WTC11 (cell line): ENCODE measurements around the gene CDKN2B. TPM values are rescaled to one million over a fixed set of nuclear protein-coding genes. Genes with fewer than 3 reads are reported as not detected.
A peak's percentile ranks its signal among the peaks of the same experiment; 100 is the strongest.

Experiments used
- ATAC-seq: fragments of 200-7000 bp; cut with Tn5 transposase; 2 replicates; pipeline ENCODE4 v1.10.0; 2021; ENCODE audit warnings: mild to moderate bottlenecking, moderate library complexity
- CTCF ChIA-PET: fragments of 300-600 bp; sonication (Branson Sonifier 250); formaldehyde crosslinking; loops from one replicate; lab custom pipeline; 2021; ENCODE audit warnings: antibody characterized with exemption; lab: Charles Lee
- POLR2A ChIA-PET: fragments of 350-600 bp; sonication (Branson Sonifier 250); formaldehyde crosslinking; loops from one replicate; lab custom pipeline; 2021; ENCODE audit warnings: antibody characterized with exemption; lab: Charles Lee
- DNase-seq: peaks from one replicate; pipeline ENCODE4 v3.0.0; 2021; ENCODE audit warnings: low spot score
- H3K27ac Mint-ChIP-seq: 2 replicates; pipeline ENCODE4 v1.8.0; 2021; ENCODE audit warnings: mixed read lengths
- H3K27me3 Mint-ChIP-seq: 2 replicates; pipeline ENCODE4 v1.8.0; 2021; ENCODE audit warnings: low read depth, mild to moderate bottlenecking, moderate library complexity, mixed read lengths
- H3K36me3 Mint-ChIP-seq: 2 replicates; pipeline ENCODE4 v1.8.0; 2021; ENCODE audit warnings: mixed read lengths
- H3K4me1 Mint-ChIP-seq: 2 replicates; pipeline ENCODE4 v1.8.0; 2022; ENCODE audit warnings: mixed read lengths
- H3K4me3 Mint-ChIP-seq: 2 replicates; pipeline ENCODE4 v1.8.0; 2021; ENCODE audit warnings: mild to moderate bottlenecking, moderate library complexity, mixed read lengths
- H3K9me3 Mint-ChIP-seq: 2 replicates; pipeline ENCODE4 v1.8.0; 2021; ENCODE audit warnings: mixed read lengths
- ETV6 ChIP-seq: sonication (generic); formaldehyde crosslinking; IDR thresholded peaks from 2 replicates; pipeline ENCODE4 v1.8.1; 2022; ENCODE audit warnings: mild to moderate bottlenecking, missing genetic modification reagents
- FOXP1 ChIP-seq: sonication (generic); formaldehyde crosslinking; IDR thresholded peaks from 2 replicates; pipeline ENCODE4 v1.8.0; 2022; ENCODE audit warnings: missing genetic modification reagents, mild to moderate bottlenecking, moderate library complexity, borderline replicate concordance
- MYBL2 ChIP-seq: sonication (generic); formaldehyde crosslinking; IDR thresholded peaks from 2 replicates; pipeline ENCODE4 v1.8.1; 2023; ENCODE audit warnings: mild to moderate bottlenecking, moderate library complexity, missing genetic modification reagents
- RORB ChIP-seq: fragments of 250-450 bp; sonication (Bioruptor Pico); IDR thresholded peaks from 2 replicates; pipeline ENCODE4 v1.9.0; 2021; ENCODE audit warnings: mild to moderate bottlenecking
- SMAD3 ChIP-seq: sonication (generic); formaldehyde crosslinking; IDR thresholded peaks from 2 replicates; pipeline ENCODE4 v1.8.0; 2022; ENCODE audit warnings: missing genetic modification reagents, mild to moderate bottlenecking, borderline replicate concordance
- SP1 ChIP-seq: sonication (generic); formaldehyde crosslinking; conservative IDR thresholded peaks from 2 replicates; pipeline ENCODE4 v1.8.1; 2022; ENCODE audit warnings: missing genetic modification reagents
- ZNF138 ChIP-seq: sonication (generic); formaldehyde crosslinking; conservative IDR thresholded peaks from 2 replicates; pipeline ENCODE4 v1.8.1; 2022; ENCODE audit warnings: mild to moderate bottlenecking, moderate library complexity, missing genetic modification reagents
- total RNA-seq: library from RNA; stranded (reverse); gene quantifications from 3 replicates; pipeline ENCODE4 v1.2.3, GENCODE V29; 2021
- TF ChIP-seq, protein P1 (sequence below): sonication (generic); formaldehyde crosslinking; IDR thresholded peaks from 2 replicates; pipeline ENCODE4 v1.8.1; 2023; ENCODE audit warnings: mild to moderate bottlenecking, missing genetic modification reagents, moderate library complexity
- TF ChIP-seq, protein P2 (sequence below): fragments of 250-450 bp; sonication (Bioruptor Pico); IDR thresholded peaks from 2 replicates; pipeline ENCODE4 v2.1.2; 2022; ENCODE audit warnings: mild to moderate bottlenecking, moderate library complexity
- TF ChIP-seq, protein P3 (sequence below): sonication (generic); formaldehyde crosslinking; IDR thresholded peaks from 2 replicates; pipeline ENCODE4 v1.8.1; 2023; ENCODE audit warnings: mild to moderate bottlenecking, missing genetic modification reagents, moderate library complexity
- TF ChIP-seq, protein P4 (sequence below): fragments of 250-450 bp; sonication (Bioruptor Pico); IDR thresholded peaks from 2 replicates; pipeline ENCODE4 v1.9.0; 2021; ENCODE audit warnings: mild to moderate bottlenecking, borderline replicate concordance
- TF ChIP-seq, protein P5 (sequence below): sonication (generic); formaldehyde crosslinking; IDR thresholded peaks from 2 replicates; pipeline ENCODE4 v1.8.0; 2022; ENCODE audit warnings: missing genetic modification reagents

Gene CDKN2B
- total RNA-seq, 1 experiment from 2014 or later = 0.13 TPM

DNA sequence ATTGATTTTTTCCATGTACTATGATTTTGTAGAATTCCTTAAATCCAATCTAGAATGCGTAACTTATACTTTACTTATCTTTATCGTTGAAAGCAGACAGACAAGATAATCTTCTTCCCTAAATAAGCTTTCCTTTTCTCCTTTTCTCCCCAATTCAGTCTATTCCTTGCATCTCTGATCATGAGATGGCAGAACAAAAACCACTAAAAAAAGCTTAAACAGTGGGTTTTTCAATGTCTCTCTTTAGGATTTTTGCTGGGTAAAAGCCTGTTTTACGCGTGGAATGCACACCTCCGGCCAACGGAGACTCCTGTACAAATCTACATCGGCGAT is 755 bp downstream of the CDKN2B start:
- Mint-ChIP-seq H3K4me3 (peak overlapping the region; percentile 91), H3K9me3 (no peaks in the 10 kb centered on the region), H3K27ac (no peak overlapping the region), H3K36me3 (no peaks in the 10 kb centered on the region), H3K27me3 (peaks cover 92% of the 10 kb centered on the region), H3K4me1 (peaks cover 26% of the 10 kb centered on the region)
- no peak for DNase-seq
- TF ChIP-seq, protein P1, sequence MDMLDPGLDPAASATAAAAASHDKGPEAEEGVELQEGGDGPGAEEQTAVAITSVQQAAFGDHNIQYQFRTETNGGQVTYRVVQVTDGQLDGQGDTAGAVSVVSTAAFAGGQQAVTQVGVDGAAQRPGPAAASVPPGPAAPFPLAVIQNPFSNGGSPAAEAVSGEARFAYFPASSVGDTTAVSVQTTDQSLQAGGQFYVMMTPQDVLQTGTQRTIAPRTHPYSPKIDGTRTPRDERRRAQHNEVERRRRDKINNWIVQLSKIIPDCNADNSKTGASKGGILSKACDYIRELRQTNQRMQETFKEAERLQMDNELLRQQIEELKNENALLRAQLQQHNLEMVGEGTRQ (CRISPR knock-in tag) = no peak
- TF ChIP-seq ETV6 (no peak), SMAD3 (no peak), RORB (CRISPR knock-in tag) (no peak)
- TF ChIP-seq, protein P2, sequence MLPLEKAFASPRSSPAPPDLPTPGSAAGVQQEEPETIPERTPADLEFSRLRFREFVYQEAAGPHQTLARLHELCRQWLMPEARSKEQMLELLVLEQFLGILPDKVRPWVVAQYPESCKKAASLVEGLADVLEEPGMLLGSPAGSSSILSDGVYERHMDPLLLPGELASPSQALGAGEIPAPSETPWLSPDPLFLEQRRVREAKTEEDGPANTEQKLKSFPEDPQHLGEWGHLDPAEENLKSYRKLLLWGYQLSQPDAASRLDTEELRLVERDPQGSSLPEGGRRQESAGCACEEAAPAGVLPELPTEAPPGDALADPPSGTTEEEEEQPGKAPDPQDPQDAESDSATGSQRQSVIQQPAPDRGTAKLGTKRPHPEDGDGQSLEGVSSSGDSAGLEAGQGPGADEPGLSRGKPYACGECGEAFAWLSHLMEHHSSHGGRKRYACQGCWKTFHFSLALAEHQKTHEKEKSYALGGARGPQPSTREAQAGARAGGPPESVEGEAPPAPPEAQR = no peak
- TF ChIP-seq, protein P3, sequence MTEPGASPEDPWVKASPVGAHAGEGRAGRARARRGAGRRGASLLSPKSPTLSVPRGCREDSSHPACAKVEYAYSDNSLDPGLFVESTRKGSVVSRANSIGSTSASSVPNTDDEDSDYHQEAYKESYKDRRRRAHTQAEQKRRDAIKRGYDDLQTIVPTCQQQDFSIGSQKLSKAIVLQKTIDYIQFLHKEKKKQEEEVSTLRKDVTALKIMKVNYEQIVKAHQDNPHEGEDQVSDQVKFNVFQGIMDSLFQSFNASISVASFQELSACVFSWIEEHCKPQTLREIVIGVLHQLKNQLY = no peak
- no peak for ATAC-seq
- ChIA-PET CTCF (interaction anchor here (0.7 to 3.1 kb wide), 40 partner anchors 9 to 236 kb away, joined by 3 to 60 read pairs (median 5); partner anchors contain the start of genes CDKN2A, CDKN2B-AS1 and MTAP), POLR2A (interaction anchor here (1.8 kb wide), 1 partner anchor 206 kb away, joined by 6 read pairs; the partner anchor contains the start of gene MTAP)

DNA sequence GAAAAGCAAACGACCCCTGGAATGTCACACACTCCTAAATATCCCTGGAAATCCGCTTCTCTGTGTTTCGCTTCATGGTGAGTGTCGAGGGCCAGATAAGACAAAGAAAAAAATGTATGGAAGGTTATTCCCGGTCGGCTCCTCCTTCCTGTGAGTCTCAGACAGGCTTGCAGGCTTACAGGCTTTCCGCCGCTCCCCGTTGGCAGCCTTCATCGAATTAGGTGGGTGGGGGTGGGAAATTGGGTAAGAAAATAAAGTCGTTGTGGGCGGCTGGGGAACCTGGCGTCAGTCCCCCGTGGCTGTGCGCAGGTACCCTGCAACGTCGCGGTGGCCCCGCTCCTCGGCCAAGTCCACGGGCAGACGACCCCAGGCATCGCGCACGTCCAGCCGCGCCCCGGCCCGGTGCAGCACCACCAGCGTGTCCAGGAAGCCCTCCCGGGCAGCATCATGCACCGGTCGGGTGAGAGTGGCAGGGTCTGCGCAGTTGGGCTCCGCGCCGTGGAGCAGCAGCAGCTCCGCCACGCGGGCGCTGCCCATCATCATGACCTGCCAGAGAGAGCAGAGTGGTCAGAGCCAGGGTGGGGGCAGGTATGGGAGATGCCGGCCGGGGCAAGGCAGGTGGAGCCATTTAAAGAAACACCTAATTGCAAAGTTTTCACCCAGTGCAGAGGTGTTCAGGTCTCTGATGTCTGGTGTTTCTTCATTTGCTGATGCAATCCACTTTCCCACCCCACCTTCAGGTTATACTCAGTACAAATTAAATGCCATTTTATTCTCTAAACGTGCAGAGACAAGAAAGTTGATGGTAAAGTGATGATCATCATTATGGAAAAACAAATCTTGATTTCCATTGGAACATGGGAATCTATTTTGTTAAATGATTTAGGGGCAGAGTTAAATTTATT is 3.2 kb downstream of the CDKN2B start:
- CTCF ChIA-PET = interaction anchor here (1.2 to 1.4 kb wide), 2 partner anchors 10 to 12 kb away, joined by 3 to 5 read pairs; partner anchors contain the start of genes CDKN2A and CDKN2B-AS1
- ATAC-seq (peak; percentile 16), DNase-seq (peak; percentile 35)
- Mint-ChIP-seq H3K4me1 (peaks cover 26% of the 10 kb centered on the region), H3K27me3 (peaks cover 99% of the 10 kb centered on the region), H3K9me3 (no peaks in the 10 kb centered on the region), H3K4me3 (peak overlapping the region; percentile 69), H3K27ac (no peak overlapping the region), H3K36me3 (no peaks in the 10 kb centered on the region)
- POLR2A ChIA-PET = no interaction called here
- 0 out of 2 replicates have a peak, but pooled peaks have one; percentile 70 for TF ChIP-seq FOXP1
- TF ChIP-seq ZNF138 (CRISPR knock-in tag) = no peak

DNA sequence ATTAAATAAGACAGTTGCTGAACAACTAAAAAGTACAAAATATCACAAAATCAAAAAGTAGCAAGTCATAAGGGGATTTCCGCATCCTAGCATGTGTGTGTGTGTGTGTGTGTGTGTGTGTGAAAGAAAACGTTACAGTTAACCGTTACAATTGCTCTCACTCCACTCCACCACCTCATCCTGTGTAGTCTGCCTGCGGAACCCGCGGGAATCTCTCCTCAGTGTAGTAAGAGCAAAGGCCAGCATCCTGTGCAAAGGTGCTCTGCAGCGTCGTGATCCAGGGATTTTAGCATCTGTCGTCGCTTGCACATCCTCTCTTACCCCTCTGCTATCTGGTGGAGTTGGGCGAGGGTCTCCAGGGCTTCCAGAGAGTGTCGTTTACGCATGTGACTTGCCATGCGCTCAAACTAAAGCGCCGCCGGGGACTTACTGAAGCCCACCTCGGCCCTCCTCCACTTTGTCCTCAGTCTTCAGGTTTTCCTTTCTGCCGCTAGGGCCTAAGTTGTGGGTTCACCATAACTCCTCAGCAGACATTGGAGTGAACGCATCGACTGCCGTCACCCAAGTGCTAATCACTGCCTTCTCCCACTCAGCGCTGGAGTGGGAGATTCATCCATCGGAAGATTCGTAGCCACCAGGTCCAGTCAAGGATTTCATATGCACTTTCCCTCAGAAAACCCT is 3.9 kb downstream of the CDKN2B start:
- H3K4me3 Mint-ChIP-seq = peak overlapping the region; percentile 69
- ChIA-PET CTCF (no interaction called here), POLR2A (no interaction called here)
- H3K4me1 Mint-ChIP-seq = peaks cover 26% of the 10 kb centered on the region
- H3K27me3 Mint-ChIP-seq = peaks cover 98% of the 10 kb centered on the region
- DNase-seq (peak; percentile 58), ATAC-seq (peak; percentile 54)
- H3K36me3 Mint-ChIP-seq = no peaks in the 10 kb centered on the region
- TF ChIP-seq, protein P1 (CRISPR knock-in tag) = 0 out of 2 replicates have a peak, but pooled peaks have one; percentile 44
- no peak for TF ChIP-seq SP1 (CRISPR knock-in tag)
- TF ChIP-seq RORB (CRISPR knock-in tag) = no peak
- TF ChIP-seq MYBL2 = no peak
- TF ChIP-seq, protein P4, sequence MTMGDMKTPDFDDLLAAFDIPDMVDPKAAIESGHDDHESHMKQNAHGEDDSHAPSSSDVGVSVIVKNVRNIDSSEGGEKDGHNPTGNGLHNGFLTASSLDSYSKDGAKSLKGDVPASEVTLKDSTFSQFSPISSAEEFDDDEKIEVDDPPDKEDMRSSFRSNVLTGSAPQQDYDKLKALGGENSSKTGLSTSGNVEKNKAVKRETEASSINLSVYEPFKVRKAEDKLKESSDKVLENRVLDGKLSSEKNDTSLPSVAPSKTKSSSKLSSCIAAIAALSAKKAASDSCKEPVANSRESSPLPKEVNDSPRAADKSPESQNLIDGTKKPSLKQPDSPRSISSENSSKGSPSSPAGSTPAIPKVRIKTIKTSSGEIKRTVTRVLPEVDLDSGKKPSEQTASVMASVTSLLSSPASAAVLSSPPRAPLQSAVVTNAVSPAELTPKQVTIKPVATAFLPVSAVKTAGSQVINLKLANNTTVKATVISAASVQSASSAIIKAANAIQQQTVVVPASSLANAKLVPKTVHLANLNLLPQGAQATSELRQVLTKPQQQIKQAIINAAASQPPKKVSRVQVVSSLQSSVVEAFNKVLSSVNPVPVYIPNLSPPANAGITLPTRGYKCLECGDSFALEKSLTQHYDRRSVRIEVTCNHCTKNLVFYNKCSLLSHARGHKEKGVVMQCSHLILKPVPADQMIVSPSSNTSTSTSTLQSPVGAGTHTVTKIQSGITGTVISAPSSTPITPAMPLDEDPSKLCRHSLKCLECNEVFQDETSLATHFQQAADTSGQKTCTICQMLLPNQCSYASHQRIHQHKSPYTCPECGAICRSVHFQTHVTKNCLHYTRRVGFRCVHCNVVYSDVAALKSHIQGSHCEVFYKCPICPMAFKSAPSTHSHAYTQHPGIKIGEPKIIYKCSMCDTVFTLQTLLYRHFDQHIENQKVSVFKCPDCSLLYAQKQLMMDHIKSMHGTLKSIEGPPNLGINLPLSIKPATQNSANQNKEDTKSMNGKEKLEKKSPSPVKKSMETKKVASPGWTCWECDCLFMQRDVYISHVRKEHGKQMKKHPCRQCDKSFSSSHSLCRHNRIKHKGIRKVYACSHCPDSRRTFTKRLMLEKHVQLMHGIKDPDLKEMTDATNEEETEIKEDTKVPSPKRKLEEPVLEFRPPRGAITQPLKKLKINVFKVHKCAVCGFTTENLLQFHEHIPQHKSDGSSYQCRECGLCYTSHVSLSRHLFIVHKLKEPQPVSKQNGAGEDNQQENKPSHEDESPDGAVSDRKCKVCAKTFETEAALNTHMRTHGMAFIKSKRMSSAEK (CRISPR knock-in tag) = no peak
- TF ChIP-seq, protein P5, sequence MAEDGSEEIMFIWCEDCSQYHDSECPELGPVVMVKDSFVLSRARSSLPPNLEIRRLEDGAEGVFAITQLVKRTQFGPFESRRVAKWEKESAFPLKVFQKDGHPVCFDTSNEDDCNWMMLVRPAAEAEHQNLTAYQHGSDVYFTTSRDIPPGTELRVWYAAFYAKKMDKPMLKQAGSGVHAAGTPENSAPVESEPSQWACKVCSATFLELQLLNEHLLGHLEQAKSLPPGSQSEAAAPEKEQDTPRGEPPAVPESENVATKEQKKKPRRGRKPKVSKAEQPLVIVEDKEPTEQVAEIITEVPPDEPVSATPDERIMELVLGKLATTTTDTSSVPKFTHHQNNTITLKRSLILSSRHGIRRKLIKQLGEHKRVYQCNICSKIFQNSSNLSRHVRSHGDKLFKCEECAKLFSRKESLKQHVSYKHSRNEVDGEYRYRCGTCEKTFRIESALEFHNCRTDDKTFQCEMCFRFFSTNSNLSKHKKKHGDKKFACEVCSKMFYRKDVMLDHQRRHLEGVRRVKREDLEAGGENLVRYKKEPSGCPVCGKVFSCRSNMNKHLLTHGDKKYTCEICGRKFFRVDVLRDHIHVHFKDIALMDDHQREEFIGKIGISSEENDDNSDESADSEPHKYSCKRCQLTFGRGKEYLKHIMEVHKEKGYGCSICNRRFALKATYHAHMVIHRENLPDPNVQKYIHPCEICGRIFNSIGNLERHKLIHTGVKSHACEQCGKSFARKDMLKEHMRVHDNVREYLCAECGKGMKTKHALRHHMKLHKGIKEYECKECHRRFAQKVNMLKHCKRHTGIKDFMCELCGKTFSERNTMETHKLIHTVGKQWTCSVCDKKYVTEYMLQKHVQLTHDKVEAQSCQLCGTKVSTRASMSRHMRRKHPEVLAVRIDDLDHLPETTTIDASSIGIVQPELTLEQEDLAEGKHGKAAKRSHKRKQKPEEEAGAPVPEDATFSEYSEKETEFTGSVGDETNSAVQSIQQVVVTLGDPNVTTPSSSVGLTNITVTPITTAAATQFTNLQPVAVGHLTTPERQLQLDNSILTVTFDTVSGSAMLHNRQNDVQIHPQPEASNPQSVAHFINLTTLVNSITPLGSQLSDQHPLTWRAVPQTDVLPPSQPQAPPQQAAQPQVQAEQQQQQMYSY (CRISPR knock-in tag) = peak; percentile 56
- H3K27ac Mint-ChIP-seq = no peak overlapping the region
- no peaks in the 10 kb centered on the region for H3K9me3 Mint-ChIP-seq
